GM12864 (cell line): Measurements from ENCODE around the gene ACSM6.
A peak's percentile ranks its signal among the peaks of the same experiment; 100 is the strongest.
"Not testable (repeated sequence)": the region's sequence is repeated elsewhere in the genome, so short reads cannot be mapped to it uniquely, and the experiment has no call there.

Source experiments
- DNase-seq: peaks from one replicate; pipeline ENCODE4 v3.0.0-alpha.2; 2011; ENCODE audit warnings: low read depth
- H3K4me3 ChIP-seq: 2 replicates; pipeline ENCODE4 v1.5.1; 2011; ENCODE audit warnings: mild to moderate bottlenecking, low read depth, low read length, control low read depth
- TF ChIP-seq, protein P1 (sequence below): IDR thresholded peaks from 2 replicates; pipeline ENCODE4 v1.5.1; 2011; ENCODE audit warnings: low read depth, mild to moderate bottlenecking, moderate library complexity, low read length, control low read depth, inconsistent platforms; ENCODE audit errors: missing control alignments

Gene ACSM6

DNA sequence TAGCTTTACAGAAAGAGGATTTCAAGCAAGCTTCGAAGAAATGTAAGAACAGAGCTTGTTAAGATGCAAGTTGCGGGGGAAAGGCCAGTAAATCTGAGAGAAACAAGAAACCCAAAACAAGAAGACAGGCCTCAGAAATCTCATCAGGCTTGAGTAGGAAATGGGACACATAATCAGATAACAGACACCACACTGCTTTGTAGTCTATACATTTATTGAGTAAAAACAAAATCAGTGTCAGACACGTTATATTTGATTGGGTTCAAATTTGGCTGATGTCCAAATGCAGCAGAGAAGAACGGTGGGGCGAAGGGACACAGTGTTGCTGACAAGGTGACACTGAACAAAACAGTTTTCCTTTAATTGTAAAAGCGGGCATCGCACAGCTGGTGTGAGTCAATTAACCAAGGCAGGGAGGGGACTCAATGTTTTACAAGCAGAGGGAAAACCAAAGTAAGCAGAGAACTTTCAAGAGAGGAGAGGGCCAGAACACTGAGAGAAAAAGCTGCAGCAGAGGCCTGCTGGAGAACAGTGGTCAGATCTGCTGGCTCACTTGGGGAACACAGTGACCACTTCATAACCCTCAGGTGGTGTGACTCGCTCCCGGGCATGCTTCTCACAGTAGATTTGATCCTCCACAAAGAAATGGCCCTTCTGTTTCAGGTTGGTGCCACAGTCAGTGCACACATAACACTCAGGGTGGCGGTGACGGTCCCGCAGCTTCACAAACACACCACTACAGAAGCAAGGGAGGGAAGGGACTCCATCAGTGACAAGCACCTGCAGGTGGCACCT lies 43.5 kb downstream of the ACSM6 start:
- TF ChIP-seq, protein P1, sequence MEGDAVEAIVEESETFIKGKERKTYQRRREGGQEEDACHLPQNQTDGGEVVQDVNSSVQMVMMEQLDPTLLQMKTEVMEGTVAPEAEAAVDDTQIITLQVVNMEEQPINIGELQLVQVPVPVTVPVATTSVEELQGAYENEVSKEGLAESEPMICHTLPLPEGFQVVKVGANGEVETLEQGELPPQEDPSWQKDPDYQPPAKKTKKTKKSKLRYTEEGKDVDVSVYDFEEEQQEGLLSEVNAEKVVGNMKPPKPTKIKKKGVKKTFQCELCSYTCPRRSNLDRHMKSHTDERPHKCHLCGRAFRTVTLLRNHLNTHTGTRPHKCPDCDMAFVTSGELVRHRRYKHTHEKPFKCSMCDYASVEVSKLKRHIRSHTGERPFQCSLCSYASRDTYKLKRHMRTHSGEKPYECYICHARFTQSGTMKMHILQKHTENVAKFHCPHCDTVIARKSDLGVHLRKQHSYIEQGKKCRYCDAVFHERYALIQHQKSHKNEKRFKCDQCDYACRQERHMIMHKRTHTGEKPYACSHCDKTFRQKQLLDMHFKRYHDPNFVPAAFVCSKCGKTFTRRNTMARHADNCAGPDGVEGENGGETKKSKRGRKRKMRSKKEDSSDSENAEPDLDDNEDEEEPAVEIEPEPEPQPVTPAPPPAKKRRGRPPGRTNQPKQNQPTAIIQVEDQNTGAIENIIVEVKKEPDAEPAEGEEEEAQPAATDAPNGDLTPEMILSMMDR: no peak
- DNase-seq: no peak
- no peak overlapping the region for H3K4me3 ChIP-seq

DNA sequence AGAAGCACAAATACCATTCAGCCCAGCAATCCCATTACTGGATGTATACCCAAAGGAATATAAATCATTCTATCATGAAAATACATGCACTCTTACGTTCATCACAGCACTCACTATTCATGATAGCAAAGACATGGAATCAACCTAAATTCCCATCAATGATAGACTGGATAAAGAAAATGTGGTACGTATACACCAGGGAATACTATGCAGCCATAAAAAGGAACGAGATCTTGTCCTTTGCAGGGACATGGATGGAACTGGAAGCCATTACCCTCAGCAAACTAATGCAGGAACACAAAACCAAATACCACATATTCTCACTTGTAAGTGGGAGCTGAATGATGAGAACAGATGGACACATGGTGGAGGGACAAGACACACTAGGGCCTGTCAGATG lies 46.1 kb downstream of the ACSM6 start:
- H3K4me3 ChIP-seq, DNase-seq: not testable (repeated sequence)

DNA sequence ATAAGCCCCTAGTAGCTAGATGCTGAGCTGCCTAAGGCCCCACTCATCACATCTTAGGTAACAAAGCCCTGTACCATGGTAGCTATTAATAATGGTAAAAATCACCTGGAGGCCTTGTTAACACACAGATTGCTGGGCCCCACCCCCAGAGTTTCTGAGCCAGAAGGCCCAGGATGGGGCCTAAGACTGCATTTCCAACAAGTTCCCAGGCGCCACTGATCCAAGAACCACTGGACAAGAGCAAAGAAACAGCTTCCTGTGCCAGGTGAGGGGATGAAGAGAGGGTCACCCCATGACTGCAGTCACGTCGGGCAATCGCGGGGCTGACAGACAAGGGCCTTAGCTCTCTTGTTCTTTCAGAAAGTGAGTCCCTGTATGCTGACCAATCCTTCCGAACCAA lies 46.8 kb downstream of the ACSM6 start:
- H3K4me3 ChIP-seq: no peak overlapping the region
- DNase-seq: no peak
- TF ChIP-seq, protein P1: no peak

DNA sequence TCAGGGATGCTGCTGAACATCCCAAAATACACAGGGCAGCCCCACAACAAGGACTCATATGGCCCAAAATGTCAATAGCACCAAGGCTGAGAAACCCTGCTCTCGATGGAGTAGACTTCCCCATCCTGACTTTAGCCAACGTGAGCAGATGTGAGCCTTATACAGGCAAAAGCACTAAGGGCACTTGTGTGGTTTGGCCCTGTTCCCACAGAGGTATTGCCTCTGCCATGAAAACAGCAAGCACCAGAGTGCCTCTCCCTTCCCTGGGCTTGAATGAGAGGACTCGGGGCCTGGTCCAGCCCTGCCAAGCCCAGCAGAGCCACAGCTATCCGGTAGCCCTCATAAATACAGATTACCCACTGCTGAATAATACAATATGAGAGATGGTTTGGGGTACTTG lies 47.5 kb downstream of the ACSM6 start:
- DNase-seq: no peak
- TF ChIP-seq, protein P1: no peak
- H3K4me3 ChIP-seq: no peak overlapping the region

DNA sequence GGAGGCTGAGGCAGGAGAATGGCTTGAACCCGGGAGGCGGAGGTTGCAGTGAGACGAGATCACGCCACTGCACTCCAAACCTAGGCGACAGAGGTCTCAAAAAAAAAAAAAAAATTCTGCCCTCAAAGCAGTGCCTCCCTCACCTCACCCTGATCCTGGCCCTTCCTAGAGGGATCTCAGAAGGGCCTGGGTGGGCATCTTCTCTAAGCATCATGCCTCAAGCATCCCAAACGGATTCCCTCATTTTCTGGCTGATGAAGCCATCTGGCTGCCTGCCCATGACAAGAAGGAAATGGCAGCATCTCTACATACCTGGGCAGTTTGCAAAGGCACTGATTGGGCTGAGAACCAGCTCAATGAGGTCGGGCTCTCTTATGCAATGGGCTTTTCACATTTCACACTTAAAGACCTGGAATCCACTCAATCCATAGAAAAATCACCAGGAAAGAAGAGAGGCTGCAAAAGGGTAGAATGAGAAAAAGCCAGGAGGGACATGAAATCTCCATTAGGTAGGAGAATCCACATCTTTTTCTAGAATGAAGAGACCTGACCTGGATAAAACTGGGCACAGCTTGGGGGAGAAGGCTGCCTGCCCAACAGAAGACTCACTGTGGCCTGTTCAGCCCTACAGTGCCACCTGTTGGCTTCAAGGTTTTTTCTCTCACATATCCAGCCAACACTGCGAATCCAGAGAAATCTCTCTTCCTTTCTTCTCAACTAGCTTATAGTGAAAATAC lies 48.7 kb downstream of the ACSM6 start:
- H3K4me3 ChIP-seq: no peak overlapping the region
- no peak for DNase-seq
- TF ChIP-seq, protein P1: peak; percentile 63

DNA sequence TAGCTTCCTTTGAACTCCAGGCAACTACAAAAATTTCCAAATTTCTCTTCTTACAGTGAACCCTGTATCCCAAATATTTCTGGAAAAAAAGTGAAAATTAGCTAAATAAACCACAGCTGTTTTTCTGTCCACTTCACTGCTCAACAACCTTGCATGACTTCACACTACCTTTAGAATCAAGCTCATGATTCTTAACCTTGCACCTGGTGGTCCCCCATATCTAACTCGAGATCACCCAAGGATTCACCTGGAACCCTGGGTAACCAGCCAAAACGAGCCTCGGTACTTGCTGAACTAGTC lies 49.2 kb downstream of the ACSM6 start:
- DNase-seq: no peak
- TF ChIP-seq, protein P1: no peak
- no peak overlapping the region for H3K4me3 ChIP-seq

DNA sequence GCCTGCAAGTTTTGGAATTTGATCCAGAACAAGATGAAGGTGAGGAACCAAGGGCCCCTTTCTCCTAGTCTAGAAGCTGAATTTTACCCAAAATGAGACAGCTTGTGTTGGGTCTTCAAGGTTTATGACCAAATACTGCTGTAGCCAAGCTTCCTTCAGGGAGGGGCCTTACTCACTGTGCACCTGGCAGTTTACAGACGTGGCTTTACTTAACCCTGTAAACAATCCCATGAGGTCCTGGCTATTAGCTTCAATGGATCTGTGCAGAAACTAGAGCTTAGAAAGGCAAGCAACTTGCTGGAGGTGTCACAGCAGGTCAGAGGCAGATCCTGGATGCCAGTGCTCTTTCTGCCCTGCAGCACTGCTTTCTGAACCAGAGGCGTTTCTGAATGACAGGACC lies 50.1 kb downstream of the ACSM6 start:
- TF ChIP-seq, protein P1: no peak
- DNase-seq: no peak
- H3K4me3 ChIP-seq: no peak overlapping the region
